ENCODE measurements around the gene RNASEH2A. TPM values are rescaled to one million over a fixed set of nuclear protein-coding genes. Genes with fewer than 3 reads are reported as not detected.
"Not testable (repeated sequence)": the region's sequence is repeated elsewhere in the genome, so short reads cannot be mapped to it uniquely, and the experiment has no call there.

Gene RNASEH2A
- total RNA-seq, 4 donors from 2014 or later: 2.3 to 18.9 (median 3.1) TPM

DNA sequence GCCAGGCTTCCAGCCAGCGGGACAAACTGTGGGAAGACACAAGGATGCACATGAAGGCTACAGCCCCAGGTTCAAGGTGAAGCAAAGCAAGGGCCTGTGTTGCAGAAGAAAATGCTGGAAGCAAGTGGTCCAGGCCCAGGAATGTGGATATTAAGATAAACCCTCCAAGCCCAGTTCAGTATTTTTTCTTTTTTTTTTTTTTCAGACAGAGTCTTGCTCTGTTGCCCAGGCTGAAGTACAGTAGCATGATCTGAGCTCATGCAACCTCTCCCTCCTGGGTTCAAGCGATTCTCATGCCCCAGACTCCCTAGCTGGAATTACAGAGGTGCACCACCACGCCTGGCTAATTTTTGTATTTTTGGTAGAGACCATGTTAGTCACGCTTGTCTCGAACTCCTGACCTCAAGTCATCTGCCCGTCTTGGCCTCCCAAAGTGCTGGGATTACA lies 9.2 kb upstream of the RNASEH2A start:
- Histone ChIP-seq H3K4me1 (peaks cover 0 to 8% of the 10 kb centered on the region in 2 donors), H3K36me3 (no peaks in the 10 kb centered on the region), H3K4me3 (no peak overlapping the region), H3K27ac (no peak overlapping the region), H3K27me3 (no peaks in the 10 kb centered on the region), H3K9me3 (no peaks in the 10 kb centered on the region)
- intact Hi-C loops (cut with DNase I; ENCODE audit: low total_unique reads): no loop called here
- DNase-seq: no peak
- no peak for TF ChIP-seq POLR2A (IDR thresholded peaks at IDR 0.05)

- not testable (repeated sequence) for H3K4me3 ChIP-seq, H3K36me3 ChIP-seq, DNase-seq, H3K27me3 ChIP-seq, H3K4me1 ChIP-seq, H3K27ac ChIP-seq, H3K9me3 ChIP-seq
- intact Hi-C loops (cut with DNase I; ENCODE audit: low total_unique reads): loop anchor here (2.0 kb wide), 1 partner anchor 49 kb away; no protein-coding TSS in a partner anchor
Measured at GRCh38 chr19:12797607-12798006, 8.8 kb upstream of the RNASEH2A start.

GRCh38 chr19:12799742-12800465 lies 6.5 kb upstream of the RNASEH2A start:
- Histone ChIP-seq H3K9me3 (no peaks in the 10 kb centered on the region), H3K27ac (no peak overlapping the region), H3K27me3 (no peaks in the 10 kb centered on the region), H3K4me3 (no peak overlapping the region), H3K36me3 (no peaks in the 10 kb centered on the region), H3K4me1 (peaks cover 0 to 8% of the 10 kb centered on the region in 2 donors)
- intact Hi-C loops (cut with DNase I; ENCODE audit: low total_unique reads): loop anchor here (2.0 to 5.0 kb wide), 2 partner anchors 33 to 47 kb away; no protein-coding TSS in a partner anchor
- DNase-seq: no peak
- TF ChIP-seq POLR2A (IDR thresholded peaks at IDR 0.05): no peak
- TF ChIP-seq, protein P1, sequence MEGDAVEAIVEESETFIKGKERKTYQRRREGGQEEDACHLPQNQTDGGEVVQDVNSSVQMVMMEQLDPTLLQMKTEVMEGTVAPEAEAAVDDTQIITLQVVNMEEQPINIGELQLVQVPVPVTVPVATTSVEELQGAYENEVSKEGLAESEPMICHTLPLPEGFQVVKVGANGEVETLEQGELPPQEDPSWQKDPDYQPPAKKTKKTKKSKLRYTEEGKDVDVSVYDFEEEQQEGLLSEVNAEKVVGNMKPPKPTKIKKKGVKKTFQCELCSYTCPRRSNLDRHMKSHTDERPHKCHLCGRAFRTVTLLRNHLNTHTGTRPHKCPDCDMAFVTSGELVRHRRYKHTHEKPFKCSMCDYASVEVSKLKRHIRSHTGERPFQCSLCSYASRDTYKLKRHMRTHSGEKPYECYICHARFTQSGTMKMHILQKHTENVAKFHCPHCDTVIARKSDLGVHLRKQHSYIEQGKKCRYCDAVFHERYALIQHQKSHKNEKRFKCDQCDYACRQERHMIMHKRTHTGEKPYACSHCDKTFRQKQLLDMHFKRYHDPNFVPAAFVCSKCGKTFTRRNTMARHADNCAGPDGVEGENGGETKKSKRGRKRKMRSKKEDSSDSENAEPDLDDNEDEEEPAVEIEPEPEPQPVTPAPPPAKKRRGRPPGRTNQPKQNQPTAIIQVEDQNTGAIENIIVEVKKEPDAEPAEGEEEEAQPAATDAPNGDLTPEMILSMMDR (IDR thresholded peaks at IDR 0.05): no peak

GRCh38 chr19:12800466-12800770 lies 6.0 kb upstream of the RNASEH2A start:
- Histone ChIP-seq H3K9me3 (no peaks in the 10 kb centered on the region), H3K27ac (peak overlapping the region; percentile 56 to 86), H3K36me3 (no peaks in the 10 kb centered on the region), H3K4me1 (peaks cover 0 to 8% of the 10 kb centered on the region in 2 donors), H3K27me3 (no peaks in the 10 kb centered on the region), H3K4me3 (peak overlapping the region in 1 of 2 donors; percentile 84)
- no peak for DNase-seq
- intact Hi-C loops (cut with DNase I; ENCODE audit: low total_unique reads): loop anchor here (5.0 kb wide), 1 partner anchor 33 kb away; no protein-coding TSS in a partner anchor
- TF ChIP-seq POLR2A (IDR thresholded peaks at IDR 0.05): no peak
- TF ChIP-seq, protein P1 (IDR thresholded peaks at IDR 0.05): no peak

GRCh38 chr19:12800923-12801465 lies 5.4 kb upstream of the RNASEH2A start:
- H3K4me1 ChIP-seq: peaks cover 0 to 8% of the 10 kb centered on the region in 2 donors
- peak overlapping the region; percentile 56 to 86 for H3K27ac ChIP-seq
- H3K4me3 ChIP-seq: peak overlapping the region; percentile 55 to 84
- DNase-seq: no peak
- no peaks in the 10 kb centered on the region for H3K36me3 ChIP-seq
- TF ChIP-seq POLR2A (IDR thresholded peaks at IDR 0.05): no peak
- TF ChIP-seq, protein P1 (IDR thresholded peaks at IDR 0.05): no peak
- H3K9me3 ChIP-seq: no peaks in the 10 kb centered on the region
- H3K27me3 ChIP-seq: no peaks in the 10 kb centered on the region
- intact Hi-C loops (cut with DNase I; ENCODE audit: low total_unique reads): loop anchor here (5.0 kb wide), 1 partner anchor 34 kb away; no protein-coding TSS in a partner anchor

All from uterus (tissue), 4 donors.